ENCODE results near the gene HERPUD1. TPM values are rescaled to one million over a fixed set of nuclear protein-coding genes. Genes with fewer than 3 reads are reported as not detected.
A peak's percentile ranks its signal among the peaks of the same experiment; 100 is the strongest.

The HERPUD1 gene
- polyA plus RNA-seq, 2 of the 4 experiments (the other 2 are of a cell fraction) = 65.8 to 140 TPM

DNA sequence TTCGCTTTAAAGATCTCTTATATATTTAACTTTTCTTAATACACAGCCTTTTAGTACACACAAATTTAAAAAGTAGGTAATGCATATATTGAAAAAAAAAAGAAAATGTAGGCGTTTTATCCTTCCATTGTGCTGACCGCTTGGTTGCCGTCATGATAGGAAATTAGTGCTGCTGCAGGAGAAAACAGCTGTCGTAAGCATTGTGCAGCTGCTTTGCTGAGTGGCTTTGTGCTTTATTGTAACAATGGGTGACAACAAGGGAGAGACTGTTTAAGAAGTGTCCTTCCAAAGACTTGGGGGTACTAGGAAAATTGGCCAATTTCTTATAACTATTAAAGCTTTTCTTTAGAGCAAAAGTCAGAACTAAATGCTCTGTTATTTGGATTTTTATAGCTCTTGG, 5.0 kb downstream of the HERPUD1 start:
- CTCF ChIA-PET = interaction anchor here (0.8 to 1.7 kb wide), 6 partner anchors 9 to 70 kb away, joined by 3 to 6 read pairs (median 4); no protein-coding TSS in a partner anchor
- TF ChIP-seq CEBPB (IDR thresholded peaks at IDR 0.05) = no peak
- TF ChIP-seq POLR2A (IDR thresholded peaks at IDR 0.05; ENCODE audit: low read length) = no peak
- TF ChIP-seq EP300 (IDR thresholded peaks at IDR 0.05) = no peak
- TF ChIP-seq MAZ (IDR thresholded peaks at IDR 0.05; ENCODE audit: borderline replicate concordance, low read depth, low read length) = no peak
- TF ChIP-seq MYC (IDR thresholded peaks at IDR 0.05; ENCODE audit: borderline replicate concordance, low read length) = no peak
- no peak for TF ChIP-seq SREBF2 (IDR thresholded peaks at IDR 0.05)
- TF ChIP-seq RFX5 (IDR thresholded peaks at IDR 0.05) = no peak
- no peak for TF ChIP-seq ZNF302 (CRISPR knock-in tag; IDR thresholded peaks at IDR 0.05)
- TF ChIP-seq, protein P1, sequence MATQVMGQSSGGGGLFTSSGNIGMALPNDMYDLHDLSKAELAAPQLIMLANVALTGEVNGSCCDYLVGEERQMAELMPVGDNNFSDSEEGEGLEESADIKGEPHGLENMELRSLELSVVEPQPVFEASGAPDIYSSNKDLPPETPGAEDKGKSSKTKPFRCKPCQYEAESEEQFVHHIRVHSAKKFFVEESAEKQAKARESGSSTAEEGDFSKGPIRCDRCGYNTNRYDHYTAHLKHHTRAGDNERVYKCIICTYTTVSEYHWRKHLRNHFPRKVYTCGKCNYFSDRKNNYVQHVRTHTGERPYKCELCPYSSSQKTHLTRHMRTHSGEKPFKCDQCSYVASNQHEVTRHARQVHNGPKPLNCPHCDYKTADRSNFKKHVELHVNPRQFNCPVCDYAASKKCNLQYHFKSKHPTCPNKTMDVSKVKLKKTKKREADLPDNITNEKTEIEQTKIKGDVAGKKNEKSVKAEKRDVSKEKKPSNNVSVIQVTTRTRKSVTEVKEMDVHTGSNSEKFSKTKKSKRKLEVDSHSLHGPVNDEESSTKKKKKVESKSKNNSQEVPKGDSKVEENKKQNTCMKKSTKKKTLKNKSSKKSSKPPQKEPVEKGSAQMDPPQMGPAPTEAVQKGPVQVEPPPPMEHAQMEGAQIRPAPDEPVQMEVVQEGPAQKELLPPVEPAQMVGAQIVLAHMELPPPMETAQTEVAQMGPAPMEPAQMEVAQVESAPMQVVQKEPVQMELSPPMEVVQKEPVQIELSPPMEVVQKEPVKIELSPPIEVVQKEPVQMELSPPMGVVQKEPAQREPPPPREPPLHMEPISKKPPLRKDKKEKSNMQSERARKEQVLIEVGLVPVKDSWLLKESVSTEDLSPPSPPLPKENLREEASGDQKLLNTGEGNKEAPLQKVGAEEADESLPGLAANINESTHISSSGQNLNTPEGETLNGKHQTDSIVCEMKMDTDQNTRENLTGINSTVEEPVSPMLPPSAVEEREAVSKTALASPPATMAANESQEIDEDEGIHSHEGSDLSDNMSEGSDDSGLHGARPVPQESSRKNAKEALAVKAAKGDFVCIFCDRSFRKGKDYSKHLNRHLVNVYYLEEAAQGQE (IDR thresholded peaks at IDR 0.05) = no peak
- no peak for TF ChIP-seq MAFK (IDR thresholded peaks at IDR 0.05; ENCODE audit: partially characterized antibody)
- no peak for TF ChIP-seq RNF2 (IDR thresholded peaks at IDR 0.05; ENCODE audit: borderline replicate concordance, low read depth)
- TF ChIP-seq, protein P2, sequence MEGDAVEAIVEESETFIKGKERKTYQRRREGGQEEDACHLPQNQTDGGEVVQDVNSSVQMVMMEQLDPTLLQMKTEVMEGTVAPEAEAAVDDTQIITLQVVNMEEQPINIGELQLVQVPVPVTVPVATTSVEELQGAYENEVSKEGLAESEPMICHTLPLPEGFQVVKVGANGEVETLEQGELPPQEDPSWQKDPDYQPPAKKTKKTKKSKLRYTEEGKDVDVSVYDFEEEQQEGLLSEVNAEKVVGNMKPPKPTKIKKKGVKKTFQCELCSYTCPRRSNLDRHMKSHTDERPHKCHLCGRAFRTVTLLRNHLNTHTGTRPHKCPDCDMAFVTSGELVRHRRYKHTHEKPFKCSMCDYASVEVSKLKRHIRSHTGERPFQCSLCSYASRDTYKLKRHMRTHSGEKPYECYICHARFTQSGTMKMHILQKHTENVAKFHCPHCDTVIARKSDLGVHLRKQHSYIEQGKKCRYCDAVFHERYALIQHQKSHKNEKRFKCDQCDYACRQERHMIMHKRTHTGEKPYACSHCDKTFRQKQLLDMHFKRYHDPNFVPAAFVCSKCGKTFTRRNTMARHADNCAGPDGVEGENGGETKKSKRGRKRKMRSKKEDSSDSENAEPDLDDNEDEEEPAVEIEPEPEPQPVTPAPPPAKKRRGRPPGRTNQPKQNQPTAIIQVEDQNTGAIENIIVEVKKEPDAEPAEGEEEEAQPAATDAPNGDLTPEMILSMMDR (IDR thresholded peaks at IDR 0.05) = no peak
- TF ChIP-seq, protein P3, sequence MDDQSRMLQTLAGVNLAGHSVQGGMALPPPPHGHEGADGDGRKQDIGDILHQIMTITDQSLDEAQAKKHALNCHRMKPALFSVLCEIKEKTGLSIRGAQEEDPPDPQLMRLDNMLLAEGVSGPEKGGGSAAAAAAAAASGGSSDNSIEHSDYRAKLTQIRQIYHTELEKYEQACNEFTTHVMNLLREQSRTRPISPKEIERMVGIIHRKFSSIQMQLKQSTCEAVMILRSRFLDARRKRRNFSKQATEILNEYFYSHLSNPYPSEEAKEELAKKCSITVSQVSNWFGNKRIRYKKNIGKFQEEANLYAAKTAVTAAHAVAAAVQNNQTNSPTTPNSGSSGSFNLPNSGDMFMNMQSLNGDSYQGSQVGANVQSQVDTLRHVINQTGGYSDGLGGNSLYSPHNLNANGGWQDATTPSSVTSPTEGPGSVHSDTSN (IDR thresholded peaks at IDR 0.05) = no peak

DNA sequence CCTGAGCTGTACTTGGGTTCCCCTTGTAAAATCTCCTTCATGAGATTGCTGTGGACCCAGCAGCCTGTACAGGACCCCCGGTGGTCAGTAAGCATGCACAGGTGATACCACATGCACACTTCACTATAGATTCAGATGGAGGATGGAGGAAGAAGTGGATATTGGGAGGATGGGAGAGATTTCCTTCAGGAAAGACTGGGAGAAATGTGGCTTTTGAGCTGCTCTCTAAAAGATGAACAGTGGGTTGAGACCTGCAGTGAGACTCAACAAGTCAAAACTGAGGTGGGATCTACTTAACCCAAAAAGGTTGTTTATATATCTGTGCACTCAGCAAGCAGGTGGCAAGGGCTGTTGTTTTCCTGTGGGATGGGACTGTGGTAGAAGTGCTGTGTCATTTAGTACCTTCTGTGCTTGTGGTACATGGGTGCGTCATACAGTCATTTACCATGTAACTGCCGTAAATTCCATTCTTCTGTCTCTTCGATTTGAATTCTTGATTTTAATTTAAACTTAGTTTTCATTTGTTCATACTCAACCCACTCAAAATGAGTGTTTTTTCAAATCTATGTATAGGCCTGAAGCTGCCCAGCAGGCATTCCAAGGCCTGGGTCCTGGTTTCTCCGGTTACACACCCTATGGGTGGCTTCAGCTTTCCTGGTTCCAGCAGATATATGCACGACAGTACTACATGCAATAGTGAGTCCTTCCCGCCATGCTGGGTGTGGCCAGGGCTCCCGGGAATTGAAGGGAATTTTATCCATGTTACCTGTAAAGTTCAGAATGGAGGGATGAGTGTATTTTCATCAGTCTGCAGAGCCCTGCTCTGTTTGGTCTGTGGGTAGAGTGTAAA, 6.9 kb downstream of the HERPUD1 start:
- peak in 1 of 2 experiments; percentile 32; a peak in 3 of 6 replicates for ATAC-seq
- no peak for TF ChIP-seq ESRRA (IDR thresholded peaks at IDR 0.05; ENCODE audit: borderline replicate concordance, low read length)
- TF ChIP-seq TFCP2L1 (CRISPR knock-in tag; IDR thresholded peaks at IDR 0.05) = 0 out of 2 replicates have a peak, but pooled peaks have one; percentile 32
- WGBS (ENCODE audit: missing lambda C conversion rate) = 88% methylated on average over 8 of the region's 8 CpGs
- Histone ChIP-seq H3K4me3 (no peak overlapping the region), H3K27ac (no peak overlapping the region), H3K4me2 (no peak overlapping the region), H3K9me3 (no peaks in the 10 kb centered on the region), H3K4me1 (peaks cover 31% of the 10 kb centered on the region)
- no peak for FAIRE-seq
- DNase-seq (ENCODE audit: low read depth in 1 of 2, low spot score in 1 of 2) = no peak
- ChIA-PET CTCF (no interaction called here), POLR2A (no interaction called here)

More for the DNA sequence above, 5.0 kb downstream of the HERPUD1 start:
- DNase-seq (ENCODE audit: low read depth in 1 of 2, low spot score in 1 of 2) (no peak), FAIRE-seq (no peak), ATAC-seq (no peak)
- WGBS (ENCODE audit: missing lambda C conversion rate) = 89% methylated on average over 5 of the region's 5 CpGs
- peak overlapping the region; percentile 88; the same call in 2 of the 3 replicates for H3K4me2 ChIP-seq
- peak overlapping the region in 1 of 2 experiments; percentile 57; a peak in 3 of 6 replicates for H3K27ac ChIP-seq
- no peak overlapping the region for H3K4me3 ChIP-seq
- H3K4me1 ChIP-seq = peaks cover 34% of the 10 kb centered on the region
- POLR2A ChIA-PET = interaction anchor here (0.6 kb wide), 1 partner anchor 184 kb away, joined by 3 read pairs; no protein-coding TSS in a partner anchor
- H3K9me3 ChIP-seq = no peaks in the 10 kb centered on the region
